Esophagus squamous epithelium (tissue), 5 donors: ENCODE results near the gene HPCAL1. TPM values are rescaled to one million over a fixed set of nuclear protein-coding genes. Genes with fewer than 3 reads are reported as not detected.

Source experiments
- DNase-seq: peaks from one replicate; lab custom pipeline; 2025; lab: John Stamatoyannopoulos, UW
- H3K27ac ChIP-seq, 4 donors: fragments of 200-600 bp; sonication (generic); one replicate each; pipeline ENCODE4 v1.5.1; 2016 to 2019; ENCODE audit warnings: mild to moderate bottlenecking in 1 of 4
- H3K27me3 ChIP-seq, 4 donors: fragments of 200-600 bp; sonication (generic); 1 replicate in 3 of 4; 2 replicates in 1 of 4; pipeline versions ENCODE4 v1.5.1 to v1.6.0; 2017 to 2021; ENCODE audit warnings: antibody characterized with exemption in 1 of 4
- H3K36me3 ChIP-seq, 3 donors: fragments of 200-600 bp; sonication (generic); one replicate each; pipeline ENCODE4 v1.5.1; 2016 to 2019
- H3K4me1 ChIP-seq, 3 donors: fragments of 200-600 bp; sonication (generic); one replicate each; pipeline ENCODE4 v1.5.1; 2017 to 2019
- H3K4me3 ChIP-seq, 4 donors: fragments of 200-600 bp; sonication (generic); 1 replicate in 3 of 4; 2 replicates in 1 of 4; pipeline ENCODE4 v1.5.1; 2016 to 2019; ENCODE audit warnings: mild to moderate bottlenecking in 2 of 4, moderate library complexity in 1 of 4
- H3K9me3 ChIP-seq, 3 donors: fragments of 200-600 bp; sonication (generic); one replicate each; pipeline ENCODE4 v1.5.1; 2016 to 2019
- POLR2A ChIP-seq, 4 donors: fragments of 450-650 bp; IDR thresholded peaks; one replicate each; pipeline ENCODE4 v1.6.1; 2017; ENCODE audit warnings: antibody characterized with exemption in 4 of 4, mild to moderate bottlenecking in 4 of 4, moderate library complexity in 3 of 4
- WGBS, 2 donors: methylation state at CpG; one replicate each; pipeline ENCODE4 v1.1.5; 2018; 5-methylcytosine and 5-hydroxymethylcytosine counted together
- intact Hi-C: fragments of 100-400 bp; cut with DNase I; formaldehyde crosslinking; loops from one replicate; pipeline ENCODE4 v1.15.0; 2022
- total RNA-seq, 4 donors: library from RNA; depleted of rRNA; stranded (reverse); fragments of >200 nt; gene quantifications; one replicate each; pipeline ENCODE4 v1.1.0, GENCODE V29; 2016
- TF ChIP-seq, protein P1 (sequence below), 6 experiments: fragments of 450-650 bp in 4 of 6; fragments of 200-600 bp in 2 of 6; sonication (generic) in 2 of 6; IDR thresholded peaks; one replicate each; pipeline ENCODE4 v1.5.1; 2016 to 2019; ENCODE audit warnings: antibody characterized with exemption in 6 of 6, mild to moderate bottlenecking in 4 of 6, moderate library complexity in 4 of 6
- donor health status: DM: yes; HTN: yes; CAD: no.

The HPCAL1 gene
- total RNA-seq, 4 donors from 2014 or later = 13.2 to 26.4 (median 20.5) TPM

DNA sequence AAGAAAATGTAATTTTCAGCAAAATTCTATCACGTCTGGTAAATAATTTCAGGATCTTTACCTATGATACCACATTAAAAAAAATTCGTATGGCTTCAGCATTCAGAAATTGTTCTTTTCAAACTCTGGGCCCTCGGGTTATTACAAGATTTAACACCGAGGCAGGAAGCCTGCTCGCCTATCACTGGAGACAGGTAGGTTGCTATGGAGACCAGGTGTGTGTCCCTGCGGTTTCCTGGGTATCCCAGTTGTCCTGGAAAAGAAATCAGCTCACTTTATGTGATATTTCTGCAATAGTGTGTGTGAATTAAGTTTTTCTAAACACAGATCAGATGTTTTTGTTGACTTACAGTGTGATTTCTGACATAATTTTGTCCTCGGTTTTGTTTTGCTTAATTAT lies 14.2 kb downstream of the HPCAL1 start:
- no peaks in the 10 kb centered on the region for H3K36me3 ChIP-seq
- H3K9me3 ChIP-seq = no peaks in the 10 kb centered on the region
- H3K4me3 ChIP-seq = no peak overlapping the region
- H3K27ac ChIP-seq = no peak overlapping the region
- no peaks in the 10 kb centered on the region for H3K27me3 ChIP-seq
- intact Hi-C loops = no loop called here
- H3K4me1 ChIP-seq = peaks cover 0 to 5% (median 0%) of the 10 kb centered on the region in 3 donors
- 68 to 76% methylated on average over 7 of the region's 7 CpGs for WGBS, 2 donors
- TF ChIP-seq, protein P1, sequence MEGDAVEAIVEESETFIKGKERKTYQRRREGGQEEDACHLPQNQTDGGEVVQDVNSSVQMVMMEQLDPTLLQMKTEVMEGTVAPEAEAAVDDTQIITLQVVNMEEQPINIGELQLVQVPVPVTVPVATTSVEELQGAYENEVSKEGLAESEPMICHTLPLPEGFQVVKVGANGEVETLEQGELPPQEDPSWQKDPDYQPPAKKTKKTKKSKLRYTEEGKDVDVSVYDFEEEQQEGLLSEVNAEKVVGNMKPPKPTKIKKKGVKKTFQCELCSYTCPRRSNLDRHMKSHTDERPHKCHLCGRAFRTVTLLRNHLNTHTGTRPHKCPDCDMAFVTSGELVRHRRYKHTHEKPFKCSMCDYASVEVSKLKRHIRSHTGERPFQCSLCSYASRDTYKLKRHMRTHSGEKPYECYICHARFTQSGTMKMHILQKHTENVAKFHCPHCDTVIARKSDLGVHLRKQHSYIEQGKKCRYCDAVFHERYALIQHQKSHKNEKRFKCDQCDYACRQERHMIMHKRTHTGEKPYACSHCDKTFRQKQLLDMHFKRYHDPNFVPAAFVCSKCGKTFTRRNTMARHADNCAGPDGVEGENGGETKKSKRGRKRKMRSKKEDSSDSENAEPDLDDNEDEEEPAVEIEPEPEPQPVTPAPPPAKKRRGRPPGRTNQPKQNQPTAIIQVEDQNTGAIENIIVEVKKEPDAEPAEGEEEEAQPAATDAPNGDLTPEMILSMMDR (IDR thresholded peaks at IDR 0.05) = no peak
- no peak for TF ChIP-seq POLR2A (IDR thresholded peaks at IDR 0.05)
- no peak for DNase-seq

DNA sequence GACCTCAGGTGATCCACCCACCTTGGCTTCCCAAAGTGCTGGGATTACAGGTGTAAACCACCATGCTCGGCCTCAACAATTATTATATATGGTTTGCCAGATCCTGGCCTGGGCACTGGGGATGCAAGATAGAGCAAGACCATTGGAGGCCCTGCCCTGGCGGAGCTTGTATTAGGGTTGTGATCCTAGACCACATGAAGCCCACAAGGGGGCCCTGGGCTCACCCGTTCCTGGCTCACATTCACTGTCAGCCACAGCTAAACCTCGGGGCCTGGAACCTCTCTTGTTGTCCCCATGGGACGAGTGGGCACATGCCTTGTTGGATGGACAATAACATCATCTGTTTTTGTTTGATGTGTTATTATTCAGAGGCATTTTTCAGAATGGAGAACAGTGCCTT lies 14.9 kb downstream of the HPCAL1 start:
- Histone ChIP-seq H3K9me3 (no peaks in the 10 kb centered on the region), H3K4me3 (no peak overlapping the region), H3K4me1 (peaks cover 0 to 5% (median 0%) of the 10 kb centered on the region in 3 donors), H3K27me3 (no peaks in the 10 kb centered on the region), H3K36me3 (no peaks in the 10 kb centered on the region), H3K27ac (no peak overlapping the region)
- 58 to 61% methylated on average over 3 to 5 of the region's 5 CpGs for WGBS, 2 donors
- no peak for DNase-seq
- intact Hi-C loops = no loop called here
- TF ChIP-seq POLR2A (IDR thresholded peaks at IDR 0.05) = no peak
- TF ChIP-seq, protein P1 (IDR thresholded peaks at IDR 0.05) = no peak

DNA sequence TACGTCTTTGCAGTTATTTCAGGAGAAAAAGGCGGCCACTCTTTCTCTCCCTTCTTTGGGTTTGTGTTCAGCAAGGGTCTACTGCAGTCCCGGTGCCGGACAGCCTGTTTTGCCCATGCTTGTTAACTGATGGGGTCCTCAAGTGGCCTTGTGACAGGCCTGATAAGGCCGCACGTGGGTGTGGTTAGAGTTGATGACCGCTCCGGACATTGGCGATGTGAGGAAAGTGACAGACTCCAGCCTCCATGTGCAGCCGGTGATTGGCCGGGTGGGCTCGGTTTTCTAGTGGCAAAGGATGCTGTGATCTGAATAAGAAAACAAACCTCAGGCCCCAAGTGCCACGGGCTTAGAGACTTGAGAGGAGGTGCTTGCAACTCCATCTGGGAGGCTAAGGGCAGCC lies 15.6 kb downstream of the HPCAL1 start:
- H3K27me3 ChIP-seq = no peaks in the 10 kb centered on the region
- no peaks in the 10 kb centered on the region for H3K36me3 ChIP-seq
- intact Hi-C loops = no loop called here
- H3K4me1 ChIP-seq = peaks cover 0 to 5% (median 0%) of the 10 kb centered on the region in 3 donors
- DNase-seq = no peak
- TF ChIP-seq, protein P1 (IDR thresholded peaks at IDR 0.05) = no peak
- no peak for TF ChIP-seq POLR2A (IDR thresholded peaks at IDR 0.05)
- WGBS, 2 donors = 90 to 100% methylated on average over 1 to 7 of the region's 13 CpGs
- H3K4me3 ChIP-seq = no peak overlapping the region
- H3K27ac ChIP-seq = no peak overlapping the region
- no peaks in the 10 kb centered on the region for H3K9me3 ChIP-seq

DNA sequence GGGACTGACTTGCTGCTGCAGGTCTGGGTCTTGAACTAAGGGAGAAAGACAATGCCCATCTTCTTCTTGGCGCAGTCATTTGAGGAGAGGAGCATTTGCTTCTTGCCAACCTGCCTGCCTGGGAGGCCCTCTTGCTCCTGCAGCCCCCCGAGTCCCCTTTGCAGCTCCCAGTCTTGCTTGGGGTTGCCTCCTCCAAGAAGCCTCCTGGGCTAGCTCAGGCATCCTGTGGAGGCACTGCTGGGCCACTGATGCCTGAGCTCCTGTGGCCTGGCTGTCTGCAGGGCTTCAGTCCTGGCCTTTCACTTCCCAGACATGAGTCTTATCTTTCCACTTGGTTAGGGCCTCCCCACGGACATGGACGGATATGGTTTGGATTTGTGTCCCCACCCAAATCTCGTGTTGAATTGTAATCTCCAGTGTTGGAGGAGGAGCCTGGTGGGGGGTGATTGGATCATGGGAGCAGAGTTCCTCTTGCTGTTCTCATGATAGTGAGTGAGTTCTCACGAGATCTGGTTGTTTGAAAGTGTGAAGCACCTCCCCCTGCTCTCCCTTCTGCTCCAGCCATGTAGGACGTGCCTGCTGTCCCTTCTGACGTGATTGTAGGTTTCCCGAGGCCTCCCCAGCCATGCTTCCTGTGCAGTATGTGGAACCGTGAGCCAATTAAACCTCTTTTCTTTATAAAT lies 17.3 kb downstream of the HPCAL1 start:
- H3K27me3 ChIP-seq = no peaks in the 10 kb centered on the region
- DNase-seq = no peak
- H3K36me3 ChIP-seq = no peaks in the 10 kb centered on the region
- H3K27ac ChIP-seq = no peak overlapping the region
- H3K9me3 ChIP-seq = no peaks in the 10 kb centered on the region
- intact Hi-C loops = no loop called here
- peaks cover 0 to 5% (median 0%) of the 10 kb centered on the region in 3 donors for H3K4me1 ChIP-seq
- no peak for TF ChIP-seq POLR2A (IDR thresholded peaks at IDR 0.05)
- TF ChIP-seq, protein P1 (IDR thresholded peaks at IDR 0.05) = no peak
- no peak overlapping the region for H3K4me3 ChIP-seq
- WGBS, 2 donors = 91% methylated on average over 6 to 9 of the region's 10 CpGs

DNA sequence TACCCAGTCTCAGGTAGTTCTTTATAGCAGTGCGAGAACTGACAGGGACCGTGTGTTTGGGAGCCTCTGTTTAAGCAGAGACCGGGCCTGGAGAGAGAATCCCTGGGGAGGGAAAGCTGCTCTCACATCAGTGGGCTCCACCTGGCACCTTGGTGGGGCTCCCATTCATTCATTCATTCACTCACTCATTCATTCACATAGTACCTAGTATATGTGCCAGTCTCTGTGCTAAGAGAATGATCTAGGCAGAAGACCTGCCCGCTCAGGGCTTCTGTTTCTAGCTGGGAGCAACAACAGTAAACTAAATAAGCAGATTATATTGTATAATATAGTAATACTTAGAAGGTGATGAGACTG lies 17.8 kb downstream of the HPCAL1 start:
- DNase-seq = no peak
- intact Hi-C loops = no loop called here
- H3K4me1 ChIP-seq = peaks cover 0 to 8% (median 0%) of the 10 kb centered on the region in 3 donors
- TF ChIP-seq, protein P1 (IDR thresholded peaks at IDR 0.05) = no peak
- no peak for TF ChIP-seq POLR2A (IDR thresholded peaks at IDR 0.05)
- H3K27me3 ChIP-seq = no peaks in the 10 kb centered on the region
- WGBS, 2 donors = 94 to 100% methylated on average over 3 to 4 of the region's 4 CpGs
- no peak overlapping the region for H3K4me3 ChIP-seq
- no peak overlapping the region for H3K27ac ChIP-seq
- H3K36me3 ChIP-seq = no peaks in the 10 kb centered on the region
- H3K9me3 ChIP-seq = no peaks in the 10 kb centered on the region
